GM12891 (cell line): ENCODE measurements around the gene HIPK2.

Experiments
- DNase-seq: peaks from one replicate; pipeline ENCODE4 v3.0.0; 2011; ENCODE audit warnings: low spot score; ENCODE audit not compliant: insufficient read length
- FAIRE-seq: peaks from 2 replicates; lab custom pipeline; 2011; peaks lifted over from hg19 to GRCh38; lab: Jason Lieb, UNC
- PAX5 ChIP-seq: IDR thresholded peaks from 2 replicates; pipeline ENCODE4 v1.6.1; 2011; ENCODE audit warnings: low read length, moderate library complexity, mild to moderate bottlenecking; ENCODE audit not compliant: insufficient read depth, severe bottlenecking
- POLR2A ChIP-seq: IDR thresholded peaks from 2 replicates; pipeline ENCODE4 v1.6.1; 2011; ENCODE audit warnings: low read depth, low read length, control low read depth
- POLR2AphosphoS5 ChIP-seq: IDR thresholded peaks from 2 replicates; pipeline ENCODE4 v1.6.1; 2011; ENCODE audit warnings: low read depth, low read length, control low read depth
- POU2F2 ChIP-seq: IDR thresholded peaks from 2 replicates; pipeline ENCODE4 v1.6.1; 2011; ENCODE audit warnings: low read depth, mild to moderate bottlenecking, control low read depth, low read length, moderate library complexity
- SPI1 ChIP-seq: IDR thresholded peaks from 2 replicates; pipeline ENCODE4 v1.6.1; 2011; ENCODE audit warnings: low read depth, low read length, control low read depth
- TAF1 ChIP-seq: IDR thresholded peaks from 2 replicates; pipeline ENCODE4 v1.6.1; 2011; ENCODE audit warnings: low read depth, low read length, control low read depth

The HIPK2 gene

GRCh38 chr7:139753693-139754111 is 24.1 kb downstream of the HIPK2 start:
- no peak for TF ChIP-seq POLR2A
- TF ChIP-seq SPI1, result no peak
- no peak for TF ChIP-seq TAF1
- TF ChIP-seq PAX5, result no peak
- no peak for TF ChIP-seq POLR2AphosphoS5
- TF ChIP-seq POU2F2, result no peak
- FAIRE-seq, result no peak
- DNase-seq, result no peak

GRCh38 chr7:139753081-139753692 is 24.6 kb downstream of the HIPK2 start:
- TF ChIP-seq SPI1 (no peak), PAX5 (no peak), TAF1 (no peak), POU2F2 (no peak), POLR2A (no peak), POLR2AphosphoS5 (no peak)
- DNase-seq (no peak), FAIRE-seq (no peak)

DNA sequence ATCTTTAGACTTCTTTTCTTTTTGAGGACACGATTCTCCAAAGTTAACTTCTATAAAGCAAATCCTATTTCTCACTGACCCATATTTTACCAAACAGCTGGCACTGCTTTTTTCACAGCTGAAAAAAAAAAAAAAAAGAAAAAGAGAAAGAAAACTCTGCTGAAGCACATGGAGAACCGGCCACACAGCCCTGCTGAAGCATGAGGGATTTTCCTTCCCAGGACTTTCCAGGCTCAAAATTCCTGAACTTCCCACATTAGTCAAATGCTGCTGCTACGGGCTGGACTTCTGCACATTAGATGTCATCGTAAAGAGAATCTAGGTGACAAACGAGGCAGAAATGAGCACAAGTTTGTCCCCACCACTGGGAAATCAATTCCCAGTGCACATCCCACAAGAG is 25.2 kb downstream of the HIPK2 start:
- TF ChIP-seq PAX5 (no peak), TAF1 (no peak), POLR2A (no peak), POLR2AphosphoS5 (no peak), SPI1 (no peak), POU2F2 (no peak)
- DNase-seq (no peak), FAIRE-seq (no peak)

GRCh38 chr7:139752148-139752547 is 25.6 kb downstream of the HIPK2 start:
- no peak for FAIRE-seq
- DNase-seq, result no peak
- TF ChIP-seq POLR2A (no peak), POLR2AphosphoS5 (no peak), TAF1 (no peak), SPI1 (no peak), POU2F2 (no peak), PAX5 (no peak)

DNA sequence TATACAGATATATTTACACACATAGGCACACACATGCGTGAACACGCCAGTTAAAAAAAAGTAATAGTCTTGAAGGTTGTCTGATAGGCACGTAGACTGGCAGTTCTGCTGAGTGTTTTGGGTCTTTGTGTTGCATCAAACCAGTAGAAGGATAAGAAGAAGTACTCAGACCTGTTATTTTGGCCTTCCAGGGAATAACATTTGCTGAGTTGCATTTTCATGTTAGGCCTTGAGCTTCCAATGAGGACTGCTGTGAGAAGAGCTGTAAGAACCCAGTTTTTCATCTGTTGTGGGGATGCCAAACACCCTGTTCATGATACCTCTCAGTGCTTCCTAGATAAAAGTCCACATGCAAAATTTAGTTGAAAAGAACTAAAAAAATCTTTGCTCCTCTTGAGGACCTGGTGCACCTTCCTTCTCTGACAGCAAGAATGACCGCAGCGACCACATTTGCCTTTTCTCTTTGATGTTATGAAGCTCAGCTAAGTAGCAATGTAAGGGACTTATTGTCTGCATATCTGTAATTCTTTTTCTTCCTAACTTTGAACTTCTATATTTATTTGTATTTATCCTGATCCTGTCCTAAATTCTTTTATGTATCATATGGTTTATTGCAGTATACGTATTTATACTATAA is 27.2 kb downstream of the HIPK2 start:
- no peak for TF ChIP-seq PAX5
- no peak for TF ChIP-seq TAF1
- no peak for TF ChIP-seq POU2F2
- no peak for TF ChIP-seq POLR2AphosphoS5
- no peak for TF ChIP-seq POLR2A
- no peak for TF ChIP-seq SPI1
- FAIRE-seq (no peak), DNase-seq (no peak)

DNA sequence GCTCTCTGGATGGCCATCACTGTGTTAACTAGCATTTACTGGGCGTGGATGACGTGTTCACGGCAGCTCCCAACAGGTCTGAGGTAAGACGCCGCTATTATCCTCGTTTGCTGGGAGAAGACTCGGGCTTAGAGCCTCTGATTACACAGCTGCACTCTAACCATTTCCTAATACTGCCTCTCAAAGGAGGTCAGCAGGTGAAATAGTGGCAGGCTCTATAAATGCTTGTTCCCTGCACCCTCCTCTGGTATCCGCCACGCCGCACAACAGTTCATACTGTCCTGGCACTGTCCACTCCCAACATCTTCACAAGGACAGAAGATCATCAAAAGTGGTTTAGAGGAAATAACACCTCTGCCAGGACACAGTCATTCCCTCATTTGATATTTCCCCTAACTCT is 28.3 kb downstream of the HIPK2 start:
- no peak for FAIRE-seq
- TF ChIP-seq POLR2AphosphoS5 (peak; percentile 17; the same call in 1 of the 2 replicates), SPI1 (no peak)

DNA sequence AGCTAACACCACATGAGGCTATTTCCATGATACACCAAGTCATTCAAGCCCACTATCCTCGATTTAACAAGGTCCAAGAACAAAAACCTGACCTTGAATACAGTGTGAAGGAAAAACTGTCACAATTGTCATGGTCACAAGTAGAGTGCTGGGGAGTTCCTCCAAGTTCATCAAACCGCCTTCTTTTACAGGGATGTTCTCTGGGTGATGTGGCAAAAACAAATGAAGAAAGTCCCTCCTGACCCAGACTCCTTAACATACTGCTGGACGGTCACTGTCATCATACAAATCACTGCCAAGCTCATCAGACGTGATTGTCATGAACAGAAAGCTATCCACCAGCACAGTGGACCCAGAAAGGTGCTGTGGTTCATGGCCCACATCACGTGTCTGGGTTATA is 28.9 kb downstream of the HIPK2 start:
- TF ChIP-seq PAX5 (no peak), TAF1 (no peak), POU2F2 (no peak), POLR2AphosphoS5 (no peak), POLR2A (no peak)
- FAIRE-seq, result no peak

More for the DNA sequence above, 28.3 kb downstream of the HIPK2 start:
- DNase-seq, result no peak

DNA sequence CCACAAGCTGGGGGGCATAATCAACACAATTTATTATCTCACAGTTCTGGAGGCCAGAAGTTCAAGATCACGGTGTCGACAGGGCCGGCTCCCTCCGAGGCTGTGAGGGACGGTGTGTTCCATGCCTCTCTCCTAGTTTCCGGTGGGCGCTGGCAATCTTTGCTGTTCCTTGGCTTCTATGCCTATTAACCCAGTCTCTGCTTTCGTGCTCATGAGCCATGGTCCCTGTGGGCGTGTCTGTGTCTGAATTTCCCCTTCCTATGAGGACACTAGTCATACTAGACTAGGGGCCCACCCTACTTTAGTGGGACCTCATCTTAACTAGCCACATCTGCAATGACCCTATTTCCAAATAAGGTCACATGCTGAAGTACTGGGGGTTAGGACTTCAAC is 29.4 kb downstream of the HIPK2 start:
- FAIRE-seq, result no peak
- no peak for TF ChIP-seq POLR2A
- TF ChIP-seq POLR2AphosphoS5, result 0 out of 2 replicates have a peak, but pooled peaks have one; percentile 10
- TF ChIP-seq TAF1, result no peak
- no peak for TF ChIP-seq SPI1
- no peak for TF ChIP-seq PAX5
- no peak for TF ChIP-seq POU2F2
- no peak for DNase-seq

More for the DNA sequence above, 28.9 kb downstream of the HIPK2 start:
- DNase-seq, result no peak

DNA sequence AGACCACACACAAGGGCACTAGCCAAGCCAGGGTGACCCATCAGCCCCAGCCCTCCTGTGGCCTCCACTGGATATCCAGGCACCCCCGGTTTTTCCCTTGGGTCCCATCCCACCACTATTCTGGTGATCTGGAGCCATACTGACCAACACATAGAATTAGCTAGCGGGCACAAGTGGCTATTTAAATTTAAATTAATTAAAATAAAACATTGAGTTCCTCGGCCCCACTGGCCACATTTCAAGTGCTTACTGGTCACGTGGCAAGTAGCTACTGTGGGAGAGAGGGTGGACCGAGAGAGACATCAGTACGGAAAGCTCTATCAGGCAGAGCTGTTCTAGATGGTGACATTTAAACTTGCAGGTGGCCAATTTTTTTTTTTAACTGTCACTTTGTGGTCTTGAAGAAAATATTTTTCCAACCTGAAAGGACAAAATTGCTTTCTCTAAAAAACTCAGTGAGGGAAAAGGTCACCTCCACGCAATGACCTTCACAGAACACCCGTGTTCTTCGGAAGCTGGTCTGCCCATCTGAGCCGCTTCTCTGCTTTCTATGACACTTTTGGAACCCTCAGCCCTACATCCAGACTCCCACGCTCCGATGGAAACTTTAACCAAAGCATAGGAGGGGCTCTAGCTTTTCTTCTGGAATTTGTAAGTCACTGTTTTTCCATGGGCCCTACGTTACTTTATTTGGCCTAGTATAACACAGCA is 30.0 kb downstream of the HIPK2 start:
- TF ChIP-seq POLR2AphosphoS5 (no peak), POLR2A (no peak), SPI1 (no peak), PAX5 (no peak), TAF1 (no peak), POU2F2 (no peak)
- DNase-seq (no peak), FAIRE-seq (no peak)

DNA sequence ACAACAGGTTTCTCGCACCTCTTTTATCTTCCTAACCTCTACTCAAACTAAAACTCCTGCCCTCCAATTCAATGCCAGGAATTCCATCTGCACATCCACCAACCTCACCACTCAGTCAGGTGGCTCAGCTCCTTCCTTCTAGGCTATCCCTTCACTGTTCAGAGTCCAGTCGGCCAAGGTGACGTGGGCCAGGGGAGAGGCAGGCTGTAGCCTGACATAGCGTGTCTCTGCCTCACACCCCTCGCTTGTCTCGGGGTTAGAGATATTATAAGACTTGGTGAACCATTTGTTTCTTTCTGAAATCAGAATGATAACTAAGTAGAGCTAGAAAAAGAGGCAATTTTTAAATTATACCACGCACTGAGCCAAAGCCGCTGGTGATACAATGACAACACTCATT is 31.1 kb downstream of the HIPK2 start:
- no peak for DNase-seq
- no peak for FAIRE-seq
- TF ChIP-seq TAF1, result no peak
- TF ChIP-seq POLR2A, result no peak
- TF ChIP-seq PAX5, result no peak
- no peak for TF ChIP-seq POU2F2
- TF ChIP-seq SPI1, result no peak
- TF ChIP-seq POLR2AphosphoS5, result no peak
